SK-N-SH treated with all-trans-retinoic acid at 6 μM for 48 hours (cell line): Measurements from ENCODE around the gene NHP2.

Experiments
- ARNTL ChIP-seq: fragments of 450-650 bp; formaldehyde crosslinking; IDR thresholded peaks from 2 replicates; pipeline ENCODE4 v1.5.0; 2020; ENCODE audit warnings: low read depth, mild to moderate bottlenecking, moderate library complexity, borderline replicate concordance
- ESRRG ChIP-seq: fragments of 250-450 bp; sonication (Bioruptor Pico); IDR thresholded peaks from 2 replicates; pipeline ENCODE4 v1.6.1; 2021; ENCODE audit warnings: mild to moderate bottlenecking
- GLIS3 ChIP-seq: fragments of 250-450 bp; sonication (Bioruptor Pico); IDR thresholded peaks from 2 replicates; pipeline ENCODE4 v1.5.0; 2020; ENCODE audit warnings: mild to moderate bottlenecking, moderate library complexity
- OSR1 ChIP-seq: fragments of 250-450 bp; sonication (Bioruptor Pico); IDR thresholded peaks from 2 replicates; pipeline ENCODE4 v1.8.0; 2022; ENCODE audit warnings: moderate library complexity, mild to moderate bottlenecking, inconsistent platforms
- PATZ1 ChIP-seq: fragments of 250-450 bp; sonication (Bioruptor Pico); IDR thresholded peaks from 2 replicates; pipeline ENCODE4 v1.8.0; 2020; ENCODE audit warnings: mild to moderate bottlenecking, moderate library complexity, borderline replicate concordance
- POU6F1 ChIP-seq: fragments of 250-450 bp; sonication (Bioruptor Pico); IDR thresholded peaks from 2 replicates; pipeline ENCODE4 v1.8.0; 2021; ENCODE audit warnings: low read depth, mild to moderate bottlenecking, moderate library complexity, borderline replicate concordance
- RARB ChIP-seq: fragments of 250-450 bp; sonication (Bioruptor Pico); IDR thresholded peaks from 2 replicates; pipeline ENCODE4 v1.8.0; 2021; ENCODE audit warnings: mild to moderate bottlenecking, moderate library complexity
- ZFP3 ChIP-seq: fragments of 250-450 bp; sonication (Bioruptor Pico); IDR thresholded peaks from 2 replicates; pipeline ENCODE4 v1.5.0; 2020; ENCODE audit warnings: mild to moderate bottlenecking, moderate library complexity
- ZNF8 ChIP-seq: fragments of 450-650 bp; formaldehyde crosslinking; IDR thresholded peaks from 2 replicates; pipeline ENCODE4 v1.5.0; 2020; ENCODE audit warnings: mild to moderate bottlenecking, moderate library complexity
- TF ChIP-seq, protein P1 (sequence below): fragments of 250-450 bp; sonication (Bioruptor Pico); IDR thresholded peaks from 2 replicates; pipeline ENCODE4 v1.5.1; 2020; ENCODE audit warnings: low read depth, mild to moderate bottlenecking, moderate library complexity
- TF ChIP-seq, protein P2 (sequence below): fragments of 250-450 bp; sonication (Bioruptor Pico); IDR thresholded peaks from 2 replicates; pipeline ENCODE4 v1.5.0; 2020; ENCODE audit warnings: mild to moderate bottlenecking, moderate library complexity

GRCh38 chr5:178113141-178113787 is 40.4 kb downstream of the NHP2 start, which contains the start of gene N4BP3:
- TF ChIP-seq ZFP3, result no peak
- TF ChIP-seq PATZ1 (CRISPR knock-in tag), result no peak
- TF ChIP-seq, protein P1, sequence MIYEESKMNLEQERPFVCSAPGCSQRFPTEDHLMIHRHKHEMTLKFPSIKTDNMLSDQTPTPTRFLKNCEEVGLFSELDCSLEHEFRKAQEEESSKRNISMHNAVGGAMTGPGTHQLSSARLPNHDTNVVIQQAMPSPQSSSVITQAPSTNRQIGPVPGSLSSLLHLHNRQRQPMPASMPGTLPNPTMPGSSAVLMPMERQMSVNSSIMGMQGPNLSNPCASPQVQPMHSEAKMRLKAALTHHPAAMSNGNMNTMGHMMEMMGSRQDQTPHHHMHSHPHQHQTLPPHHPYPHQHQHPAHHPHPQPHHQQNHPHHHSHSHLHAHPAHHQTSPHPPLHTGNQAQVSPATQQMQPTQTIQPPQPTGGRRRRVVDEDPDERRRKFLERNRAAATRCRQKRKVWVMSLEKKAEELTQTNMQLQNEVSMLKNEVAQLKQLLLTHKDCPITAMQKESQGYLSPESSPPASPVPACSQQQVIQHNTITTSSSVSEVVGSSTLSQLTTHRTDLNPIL (CRISPR knock-in tag), result no peak
- no peak for TF ChIP-seq ZNF8
- no peak for TF ChIP-seq ESRRG
- no peak for TF ChIP-seq ARNTL
- no peak for TF ChIP-seq OSR1
- no peak for TF ChIP-seq RARB (CRISPR knock-in tag)
- TF ChIP-seq, protein P2, sequence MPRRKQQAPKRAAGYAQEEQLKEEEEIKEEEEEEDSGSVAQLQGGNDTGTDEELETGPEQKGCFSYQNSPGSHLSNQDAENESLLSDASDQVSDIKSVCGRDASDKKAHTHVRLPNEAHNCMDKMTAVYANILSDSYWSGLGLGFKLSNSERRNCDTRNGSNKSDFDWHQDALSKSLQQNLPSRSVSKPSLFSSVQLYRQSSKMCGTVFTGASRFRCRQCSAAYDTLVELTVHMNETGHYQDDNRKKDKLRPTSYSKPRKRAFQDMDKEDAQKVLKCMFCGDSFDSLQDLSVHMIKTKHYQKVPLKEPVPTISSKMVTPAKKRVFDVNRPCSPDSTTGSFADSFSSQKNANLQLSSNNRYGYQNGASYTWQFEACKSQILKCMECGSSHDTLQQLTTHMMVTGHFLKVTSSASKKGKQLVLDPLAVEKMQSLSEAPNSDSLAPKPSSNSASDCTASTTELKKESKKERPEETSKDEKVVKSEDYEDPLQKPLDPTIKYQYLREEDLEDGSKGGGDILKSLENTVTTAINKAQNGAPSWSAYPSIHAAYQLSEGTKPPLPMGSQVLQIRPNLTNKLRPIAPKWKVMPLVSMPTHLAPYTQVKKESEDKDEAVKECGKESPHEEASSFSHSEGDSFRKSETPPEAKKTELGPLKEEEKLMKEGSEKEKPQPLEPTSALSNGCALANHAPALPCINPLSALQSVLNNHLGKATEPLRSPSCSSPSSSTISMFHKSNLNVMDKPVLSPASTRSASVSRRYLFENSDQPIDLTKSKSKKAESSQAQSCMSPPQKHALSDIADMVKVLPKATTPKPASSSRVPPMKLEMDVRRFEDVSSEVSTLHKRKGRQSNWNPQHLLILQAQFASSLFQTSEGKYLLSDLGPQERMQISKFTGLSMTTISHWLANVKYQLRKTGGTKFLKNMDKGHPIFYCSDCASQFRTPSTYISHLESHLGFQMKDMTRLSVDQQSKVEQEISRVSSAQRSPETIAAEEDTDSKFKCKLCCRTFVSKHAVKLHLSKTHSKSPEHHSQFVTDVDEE, result no peak
- no peak for TF ChIP-seq POU6F1 (CRISPR knock-in tag)
- TF ChIP-seq GLIS3, result no peak
